H9 (cell line): ENCODE measurements around the gene WDR64. TPM values are rescaled to one million over a fixed set of nuclear protein-coding genes. Genes with fewer than 3 reads are reported as not detected.

Source experiments
- DNase-seq: peaks from one replicate; pipeline ENCODE4 v3.0.0-alpha.2; 2017
- H2AFZ ChIP-seq: one replicate; pipeline ENCODE4 v1.6.1; 2013; ENCODE audit warnings: mild to moderate bottlenecking, low read length, control low read depth, moderate library complexity
- H2AK5ac ChIP-seq: 2 replicates; pipeline ENCODE4 v1.6.1; 2013; ENCODE audit warnings: low read length, control low read depth, mixed read lengths; ENCODE audit not compliant: insufficient read length
- H2BK120ac ChIP-seq: one replicate; pipeline ENCODE4 v1.6.1; 2013; ENCODE audit warnings: low read depth, mild to moderate bottlenecking, low read length, control low read depth, inconsistent platforms; ENCODE audit not compliant: poor library complexity, severe bottlenecking
- H2BK12ac ChIP-seq: 2 replicates; pipeline ENCODE4 v1.6.1; 2013; ENCODE audit warnings: low read length, control low read depth, mixed read lengths, low read depth; ENCODE audit not compliant: insufficient read length
- H2BK15ac ChIP-seq: 2 replicates; pipeline ENCODE4 v1.6.1; 2013; ENCODE audit warnings: low read depth, low read length, control low read depth
- H2BK20ac ChIP-seq: one replicate; pipeline ENCODE4 v1.6.1; 2013; ENCODE audit warnings: low read depth, mild to moderate bottlenecking, low read length, control low read depth, inconsistent platforms; ENCODE audit not compliant: poor library complexity, severe bottlenecking
- H2BK5ac ChIP-seq: 2 replicates; pipeline ENCODE4 v1.6.1; 2013; ENCODE audit warnings: low read length, control low read depth, mixed read lengths; ENCODE audit not compliant: insufficient read length
- H3K14ac ChIP-seq: 2 replicates; pipeline ENCODE4 v1.6.1; 2013; ENCODE audit warnings: low read length, control low read depth; ENCODE audit not compliant: insufficient read depth
- H3K18ac ChIP-seq: 2 replicates; pipeline ENCODE4 v1.6.1; 2013; ENCODE audit warnings: low read depth, mild to moderate bottlenecking, mixed read lengths, low read length, control low read depth; ENCODE audit not compliant: insufficient read length
- H3K23ac ChIP-seq: 2 replicates; pipeline ENCODE4 v1.6.1; 2013; ENCODE audit warnings: low read length, control low read depth, mixed read lengths, low read depth; ENCODE audit not compliant: insufficient read length
- H3K23me2 ChIP-seq: 2 replicates; pipeline ENCODE4 v1.6.1; 2013; ENCODE audit warnings: low read depth, mild to moderate bottlenecking, mixed read lengths, low read length, control low read depth; ENCODE audit not compliant: insufficient read length, poor library complexity, severe bottlenecking
- H3K27ac ChIP-seq: 2 replicates; pipeline ENCODE4 v1.5.1; 2013; ENCODE audit warnings: low read length, control low read depth, mixed read lengths, low read depth; ENCODE audit not compliant: insufficient read length
- H3K27me3 ChIP-seq: 2 replicates; pipeline ENCODE4 v1.6.1; 2013; ENCODE audit warnings: low read length, control low read depth, inconsistent platforms; ENCODE audit not compliant: insufficient read depth
- H3K4ac ChIP-seq: 2 replicates; pipeline ENCODE4 v1.6.1; 2013; ENCODE audit warnings: low read depth, mild to moderate bottlenecking, control low read depth, inconsistent platforms, low read length, moderate library complexity
- H3K4me1 ChIP-seq: 2 replicates; pipeline ENCODE4 v1.6.1; 2013; ENCODE audit warnings: low read length, control low read depth, inconsistent platforms; ENCODE audit not compliant: insufficient read depth
- H3K4me2 ChIP-seq: 2 replicates; pipeline ENCODE4 v1.6.1; 2013; ENCODE audit warnings: low read length, control low read depth, mixed read lengths; ENCODE audit not compliant: insufficient read length, insufficient read depth
- H3K56ac ChIP-seq: 2 replicates; pipeline ENCODE4 v1.6.1; 2013; ENCODE audit warnings: low read depth, mild to moderate bottlenecking, mixed read lengths, low read length, control low read depth; ENCODE audit not compliant: insufficient read length
- H3K79me1 ChIP-seq: 2 replicates; pipeline ENCODE4 v1.6.1; 2013; ENCODE audit warnings: low read depth, mild to moderate bottlenecking, moderate library complexity, low read length, control low read depth, inconsistent platforms; ENCODE audit not compliant: insufficient read depth, poor library complexity, severe bottlenecking
- H3K79me2 ChIP-seq: 2 replicates; pipeline ENCODE4 v1.6.1; 2013; ENCODE audit warnings: low read length, control low read depth, inconsistent platforms; ENCODE audit not compliant: insufficient read depth
- H3K9ac ChIP-seq: 2 replicates; pipeline ENCODE4 v1.6.1; 2013; ENCODE audit warnings: low read length, control low read depth, mixed read lengths; ENCODE audit not compliant: insufficient read length; ENCODE audit errors: extremely low read depth
- H3K9me3 ChIP-seq: one replicate; pipeline ENCODE4 v1.6.1; 2013; ENCODE audit warnings: low read depth, low read length, inconsistent platforms; ENCODE audit not compliant: control insufficient read depth
- H3T11ph ChIP-seq: one replicate; pipeline ENCODE4 v1.6.1; 2013; ENCODE audit warnings: mild to moderate bottlenecking, low read length, control low read depth, inconsistent platforms
- H4K20me1 ChIP-seq: one replicate; pipeline ENCODE4 v1.6.1; 2013; ENCODE audit not compliant: control insufficient read depth, insufficient read length, insufficient read depth
- H4K5ac ChIP-seq: 2 replicates; pipeline ENCODE4 v1.6.1; 2013; ENCODE audit warnings: low read depth, mild to moderate bottlenecking, mixed read lengths, low read length, control low read depth; ENCODE audit not compliant: insufficient read length
- H4K8ac ChIP-seq: replicated peaks from 2 replicates; pipeline ENCODE4 v1.6.1; 2013; ENCODE audit warnings: low read length, control low read depth, mixed read lengths, low read depth; ENCODE audit not compliant: insufficient read length
- H4K91ac ChIP-seq: 2 replicates; pipeline ENCODE4 v1.6.1; 2013; ENCODE audit warnings: low read depth, mild to moderate bottlenecking, moderate library complexity, mixed read lengths, low read length, control low read depth; ENCODE audit not compliant: insufficient read length
- H3K27ac Mint-ChIP-seq, 3 experiments: 2 replicates in 2 of 3; 3 replicates in 1 of 3; pipeline ENCODE4 v1.8.0; 2020 to 2021; ENCODE audit warnings: mixed read lengths in 3 of 3, mild to moderate bottlenecking in 1 of 3, moderate library complexity in 1 of 3
- H3K27me3 Mint-ChIP-seq: 2 replicates; pipeline ENCODE4 v1.8.0; 2021; ENCODE audit warnings: low read depth, mild to moderate bottlenecking, moderate library complexity, mixed read lengths
- H3K36me3 Mint-ChIP-seq, 3 experiments: 2 replicates in 2 of 3; 3 replicates in 1 of 3; pipeline ENCODE4 v1.8.0; 2020 to 2021; ENCODE audit warnings: low read depth in 3 of 3, mixed read lengths in 3 of 3; ENCODE audit not compliant: insufficient read depth in 1 of 3
- H3K4me1 Mint-ChIP-seq, 2 experiments: 2 replicates each; pipeline ENCODE4 v1.8.0; 2020; ENCODE audit warnings: mixed read lengths in 2 of 2
- H3K4me3 Mint-ChIP-seq, 2 experiments: 2 replicates in 1 of 2; 3 replicates in 1 of 2; pipeline ENCODE4 v1.8.0; 2020 to 2021; ENCODE audit warnings: mild to moderate bottlenecking in 2 of 2, mixed read lengths in 2 of 2, moderate library complexity in 1 of 2
- H3K9me3 Mint-ChIP-seq, 2 experiments: 2 replicates in 1 of 2; 3 replicates in 1 of 2; pipeline ENCODE4 v1.8.0; 2020; ENCODE audit warnings: mild to moderate bottlenecking in 2 of 2, mixed read lengths in 2 of 2, moderate library complexity in 1 of 2
- CTCF ChIP-seq: fragments of 200-600 bp; sonication (generic); conservative IDR thresholded peaks from 3 replicates; pipeline ENCODE4 v1.8.0; 2021; ENCODE audit warnings: antibody characterized with exemption, mild to moderate bottlenecking
- WGBS: extraction: QIAGEN DNeasy Blood & Tissue Kit; methylation state at CpG from one replicate; pipeline ENCODE4 v1.1.7; 2013; ENCODE audit warnings: missing lambda C conversion rate, low lambda C conversion rate, mixed read lengths; ENCODE audit not compliant: insufficient read length; ENCODE audit errors: extremely low coverage; 5-methylcytosine and 5-hydroxymethylcytosine counted together
- total RNA-seq: library from RNA; stranded (reverse); gene quantifications from 2 replicates; pipeline ENCODE4 v1.2.1, GENCODE V29; 2021

WDR64 gene
- total RNA-seq, 1 experiment from 2014 or later = not detected

GRCh38 chr1:241800640-241801039, 148.6 kb downstream of the WDR64 start:
- Histone ChIP-seq H2AFZ (no peak overlapping the region), H3K27me3 (no peaks in the 10 kb centered on the region), H4K8ac (no peak overlapping the region), H4K91ac (no peak overlapping the region), H3K79me2 (no peaks in the 10 kb centered on the region), H3K56ac (no peak overlapping the region), H3K4ac (no peak overlapping the region), H3K14ac (no peak overlapping the region), H2BK12ac (no peak overlapping the region), H3K18ac (no peak overlapping the region), H3T11ph (no peak overlapping the region), H3K27ac (no peak overlapping the region), H2BK15ac (no peak overlapping the region), H3K9ac (no peak overlapping the region), H3K4me1 (no peaks in the 10 kb centered on the region), H3K79me1 (no peaks in the 10 kb centered on the region), H2BK20ac (no peak overlapping the region), H3K9me3 (no peaks in the 10 kb centered on the region), H2BK5ac (no peak overlapping the region), H3K23ac (no peak overlapping the region), H2AK5ac (no peak overlapping the region), H2BK120ac (no peak overlapping the region), H3K23me2 (no peaks in the 10 kb centered on the region), H4K20me1 (no peaks in the 10 kb centered on the region), H3K4me2 (no peak overlapping the region), H4K5ac (no peak overlapping the region)
- DNase-seq = no peak
- Mint-ChIP-seq H3K4me3 (no peak overlapping the region), H3K27me3 (no peaks in the 10 kb centered on the region), H3K27ac (no peak overlapping the region; a peak in 1 of 7 replicates), H3K4me1 (no peaks in the 10 kb centered on the region; a peak in 1 of 4 replicates), H3K9me3 (no peaks in the 10 kb centered on the region), H3K36me3 (no peaks in the 10 kb centered on the region)
- no peak for TF ChIP-seq CTCF
- WGBS = no CpG with 5 or more reads among the region's 3 CpGs
